Tibial nerve (tissue), 4 donors: ENCODE measurements around the gene SELPLG. TPM values are rescaled to one million over a fixed set of nuclear protein-coding genes. Genes with fewer than 3 reads are reported as not detected.

ENCODE experiments used
- DNase-seq, 2 donors: peaks; one replicate each; pipeline ENCODE4 v3.0.0-alpha.2; 2019; ENCODE audit warnings: low spot score in 2 of 2
- H3K27ac ChIP-seq, 4 donors: fragments of 200-600 bp; sonication (generic) in 3 of 4; one replicate each; pipeline ENCODE4 v1.5.1; 2017 to 2019; ENCODE audit warnings: mild to moderate bottlenecking in 1 of 4
- H3K27me3 ChIP-seq, 2 donors: fragments of 200-600 bp; sonication (generic) in 1 of 2; one replicate each; pipeline versions ENCODE4 v1.5.1 to v1.6.0; 2017 to 2019
- H3K36me3 ChIP-seq, 3 donors: fragments of 200-600 bp; sonication (generic); one replicate each; pipeline ENCODE4 v1.5.1; 2018 to 2019
- H3K4me1 ChIP-seq, 4 donors: fragments of 200-600 bp; sonication (generic) in 3 of 4; one replicate each; pipeline ENCODE4 v1.5.1; 2017 to 2019
- H3K4me3 ChIP-seq, 4 donors: fragments of 200-600 bp; sonication (generic) in 3 of 4; one replicate each; pipeline ENCODE4 v1.5.1; 2017 to 2019; ENCODE audit warnings: mild to moderate bottlenecking in 1 of 4, moderate library complexity in 1 of 4
- H3K9me3 ChIP-seq, 4 donors: fragments of 200-600 bp; sonication (generic) in 3 of 4; one replicate each; pipeline ENCODE4 v1.5.1; 2017 to 2019
- CTCF ChIP-seq, 5 experiments: fragments of 200-600 bp in 3 of 5; fragments of 450-650 bp in 2 of 5; sonication (generic) in 3 of 5; IDR thresholded peaks; one replicate each; pipeline ENCODE4 v1.5.1; 2016 to 2019; ENCODE audit warnings: antibody characterized with exemption in 5 of 5, mild to moderate bottlenecking in 3 of 5, moderate library complexity in 2 of 5
- EP300 ChIP-seq, 2 donors: sonication (generic); formaldehyde crosslinking; IDR thresholded peaks; one replicate each; pipeline ENCODE4 v1.6.1; 2017; ENCODE audit warnings: antibody characterized with exemption in 2 of 2, mild to moderate bottlenecking in 1 of 2
- POLR2A ChIP-seq, 2 donors: fragments of 450-650 bp; IDR thresholded peaks; one replicate each; pipeline ENCODE4 v1.6.1; 2017; ENCODE audit warnings: antibody characterized with exemption in 2 of 2, mild to moderate bottlenecking in 2 of 2, moderate library complexity in 2 of 2
- WGBS, 2 donors: methylation state at CpG; one replicate each; pipeline ENCODE4 v1.1.5; 2018; 5-methylcytosine and 5-hydroxymethylcytosine counted together
- total RNA-seq, 4 donors: library from RNA; depleted of rRNA; stranded (reverse); fragments of >200 nt; gene quantifications; one replicate each; pipeline ENCODE4 v1.1.0, GENCODE V29; 2016

SELPLG gene
- total RNA-seq, 4 donors from 2014 or later, result 4.5 to 15.1 (median 9.2) TPM

DNA sequence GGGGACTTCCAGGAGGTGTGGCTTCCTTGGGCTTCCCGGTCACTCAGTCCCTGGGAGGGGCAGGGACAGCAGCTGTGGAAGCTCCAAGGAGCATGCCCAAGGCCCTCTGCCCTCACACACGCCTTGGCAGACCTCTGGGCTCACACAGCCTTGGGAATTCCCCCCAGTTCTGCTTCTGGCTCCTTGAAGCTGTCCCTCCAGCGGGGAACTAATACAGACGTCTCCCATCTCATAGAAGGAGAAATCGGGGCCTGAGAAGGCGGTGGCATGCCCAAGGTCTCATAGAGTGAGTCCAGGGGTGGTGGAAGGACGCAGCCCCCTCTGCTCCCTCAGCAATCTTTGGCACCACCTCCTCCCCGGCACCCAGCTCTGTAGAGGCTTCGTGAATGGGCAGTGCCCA, 20.1 kb downstream of the SELPLG start:
- H3K36me3 ChIP-seq, result no peaks in the 10 kb centered on the region
- no peak for TF ChIP-seq CTCF (IDR thresholded peaks at IDR 0.05)
- no peak for TF ChIP-seq POLR2A (IDR thresholded peaks at IDR 0.05)
- no peak for TF ChIP-seq EP300 (IDR thresholded peaks at IDR 0.05)
- peaks cover 0 to 53% (median 7%) of the 10 kb centered on the region in 4 donors for H3K4me1 ChIP-seq
- no peak overlapping the region for H3K27ac ChIP-seq
- H3K27me3 ChIP-seq, result no peaks in the 10 kb centered on the region
- H3K9me3 ChIP-seq, result peaks cover 0 to 6% (median 0%) of the 10 kb centered on the region in 4 donors
- no peak for DNase-seq
- no peak overlapping the region for H3K4me3 ChIP-seq
- WGBS, 2 donors, result 54 to 63% methylated on average over 4 to 7 of the region's 9 CpGs

DNA sequence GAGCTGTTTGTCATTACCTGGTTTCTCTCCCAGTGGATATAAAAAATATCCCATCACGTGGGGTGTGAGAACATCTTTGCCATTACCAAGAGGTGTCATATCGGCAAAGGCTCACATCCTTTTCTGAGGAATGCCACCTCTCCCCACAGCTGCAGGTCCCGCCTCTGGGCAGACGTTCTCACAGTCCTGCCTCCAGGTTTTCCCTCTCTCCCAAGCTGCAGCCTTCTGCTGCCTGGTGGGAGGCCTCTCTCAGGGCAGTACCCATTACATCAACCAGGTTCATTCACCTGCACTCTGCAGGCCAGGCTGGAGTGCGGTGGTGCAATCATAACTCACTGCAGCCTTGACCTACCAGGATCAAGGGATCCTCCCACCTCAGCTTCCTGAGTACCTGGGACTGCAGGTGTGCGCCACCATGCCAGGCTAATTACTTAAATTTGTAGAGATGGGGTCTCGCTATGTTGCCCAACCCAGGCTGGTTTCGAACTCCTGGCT, 20.9 kb downstream of the SELPLG start:
- Histone ChIP-seq H3K9me3 (peaks cover 0 to 6% (median 0%) of the 10 kb centered on the region in 4 donors), H3K4me3 (no peak overlapping the region), H3K4me1 (peaks cover 0 to 47% (median 6%) of the 10 kb centered on the region in 4 donors), H3K27me3 (no peaks in the 10 kb centered on the region), H3K36me3 (no peaks in the 10 kb centered on the region), H3K27ac (no peak overlapping the region)
- 73 to 85% methylated on average over 8 of the region's 8 CpGs for WGBS, 2 donors
- no peak for TF ChIP-seq EP300 (IDR thresholded peaks at IDR 0.05)
- no peak for DNase-seq

- Histone ChIP-seq H3K27ac (peak overlapping the region in 1 of 4 donors; percentile 60), H3K4me1 (peaks cover 0 to 38% (median 2%) of the 10 kb centered on the region in 4 donors), H3K4me3 (no peak overlapping the region), H3K27me3 (peaks cover 0 to 3% of the 10 kb centered on the region in 2 donors), H3K36me3 (no peaks in the 10 kb centered on the region), H3K9me3 (peaks cover 0 to 6% (median 0%) of the 10 kb centered on the region in 4 donors)
- no peak for TF ChIP-seq POLR2A (IDR thresholded peaks at IDR 0.05)
- peak in 4 of 5 experiments; percentile 28 to 35 (median 31) for TF ChIP-seq CTCF (IDR thresholded peaks at IDR 0.05)
- no peak for TF ChIP-seq EP300 (IDR thresholded peaks at IDR 0.05)
- no peak for DNase-seq
- 33 to 51% methylated on average over 5 of the region's 5 CpGs for WGBS, 2 donors
These were observed 21.7 kb downstream of the SELPLG start for GRCh38 chr12:108611884-108612415.

DNA sequence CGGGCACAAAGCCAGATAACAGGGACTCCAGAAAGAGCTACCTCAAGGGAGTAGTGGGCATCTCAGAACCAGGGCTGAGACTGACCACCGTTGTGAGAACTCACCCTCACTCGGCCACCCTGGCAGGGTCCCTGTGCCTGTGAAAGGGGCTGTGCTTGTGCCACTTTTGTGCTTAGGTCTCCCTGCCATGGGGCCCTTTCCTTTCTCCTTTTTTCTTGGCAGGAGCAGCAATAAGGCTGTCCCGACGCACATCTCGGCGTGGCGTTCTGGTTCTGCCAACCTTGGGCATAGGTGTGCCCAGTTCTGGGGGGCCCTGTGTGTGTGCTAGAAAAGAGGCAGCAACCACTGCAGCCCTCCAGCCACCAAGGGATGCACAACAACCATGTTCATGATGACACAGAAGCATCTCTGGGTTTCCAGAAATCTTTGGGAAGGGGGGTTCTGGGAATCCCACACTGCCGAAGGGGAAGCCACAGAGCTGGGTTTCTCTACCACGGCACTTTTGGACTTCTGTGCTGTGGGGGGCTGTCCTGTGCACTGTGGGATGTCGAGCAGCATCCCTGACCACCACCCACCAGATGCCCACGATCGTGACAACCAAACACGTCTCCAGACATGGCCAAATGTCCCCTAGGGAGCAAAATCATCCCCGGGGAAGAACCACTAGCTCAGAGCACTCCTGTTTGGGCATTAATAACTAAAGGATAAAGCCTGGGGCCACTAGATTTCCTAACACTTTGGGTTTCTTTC, 22.7 kb downstream of the SELPLG start:
- Histone ChIP-seq H3K27me3 (peaks cover 0 to 3% of the 10 kb centered on the region in 2 donors), H3K36me3 (no peaks in the 10 kb centered on the region), H3K9me3 (peaks cover 0 to 4% (median 0%) of the 10 kb centered on the region in 4 donors), H3K4me1 (peaks cover 0 to 35% (median 1%) of the 10 kb centered on the region in 4 donors), H3K4me3 (no peak overlapping the region), H3K27ac (peak overlapping the region in 2 of 4 donors; percentile 58 to 60)
- WGBS, 2 donors, result 82% methylated on average over 15 of the region's 15 CpGs
- TF ChIP-seq CTCF (IDR thresholded peaks at IDR 0.05), result no peak
- no peak for TF ChIP-seq EP300 (IDR thresholded peaks at IDR 0.05)
- no peak for DNase-seq

- 85 to 89% methylated on average over 8 of the region's 8 CpGs for WGBS, 2 donors
- TF ChIP-seq POLR2A (IDR thresholded peaks at IDR 0.05), result no peak
- no peak for TF ChIP-seq EP300 (IDR thresholded peaks at IDR 0.05)
- no peak for TF ChIP-seq CTCF (IDR thresholded peaks at IDR 0.05)
- no peaks in the 10 kb centered on the region for H3K36me3 ChIP-seq
- H3K9me3 ChIP-seq, result no peaks in the 10 kb centered on the region
- DNase-seq, result no peak
- no peak overlapping the region for H3K4me3 ChIP-seq
- peak overlapping the region in 1 of 4 donors; percentile 58 for H3K27ac ChIP-seq
- peaks cover 0 to 3% of the 10 kb centered on the region in 2 donors for H3K27me3 ChIP-seq
- H3K4me1 ChIP-seq, result peaks cover 0 to 38% (median 1%) of the 10 kb centered on the region in 4 donors
These were observed 23.3 kb downstream of the SELPLG start for GRCh38 chr12:108610336-108610815.
